K562 (cell line): Measurements from ENCODE around the gene OR52W1. TPM values are rescaled to one million over a fixed set of nuclear protein-coding genes. Genes with fewer than 3 reads are reported as not detected.

Experiments
- C11orf30 ChIP-seq: fragments of 450-650 bp; IDR thresholded peaks from 2 replicates; pipeline ENCODE4 v1.6.1; 2016; ENCODE audit warnings: low read depth, mild to moderate bottlenecking
- CCAR2 ChIP-seq: fragments of 200-400 bp; formaldehyde crosslinking; IDR thresholded peaks from 2 replicates; pipeline ENCODE4 v1.6.1; 2017; ENCODE audit warnings: mild to moderate bottlenecking, low read depth, low read length
- DACH1 ChIP-seq: fragments of 450-650 bp; IDR thresholded peaks from 2 replicates; pipeline ENCODE4 v1.6.1; 2018; ENCODE audit not compliant: partially characterized antibody
- EP400 ChIP-seq: fragments of 450-650 bp; IDR thresholded peaks from 2 replicates; pipeline ENCODE4 v1.6.1; 2017; ENCODE audit warnings: antibody characterized with exemption, mild to moderate bottlenecking, moderate library complexity
- FOS ChIP-seq: IDR thresholded peaks from 3 replicates; pipeline ENCODE4 v1.6.1; 2011; ENCODE audit not compliant: insufficient read length; ENCODE audit errors: extremely low read depth
- FOXM1 ChIP-seq, 2 experiments: fragments of 450-650 bp in 1 of 2; sonication (generic) in 1 of 2; formaldehyde crosslinking in 1 of 2; IDR thresholded peaks; 2 replicates each; pipeline versions ENCODE4 v1.6.1 to v1.9.0; 2017 to 2022; ENCODE audit warnings: low read depth in 2 of 2, mild to moderate bottlenecking in 2 of 2, missing genetic modification reagents in 1 of 2, moderate library complexity in 1 of 2
- GTF2F1 ChIP-seq: IDR thresholded peaks from 2 replicates; pipeline ENCODE4 v1.6.1; 2011; ENCODE audit warnings: low read depth, low read length, improper control_type of control experiment
- HMG20B ChIP-seq: fragments of 250-450 bp; sonication (Bioruptor Pico); IDR thresholded peaks from 2 replicates; pipeline ENCODE4 v1.5.0; 2021; ENCODE audit warnings: mild to moderate bottlenecking
- KDM2B ChIP-seq: fragments of 250-450 bp; sonication (Bioruptor Pico); IDR thresholded peaks from 2 replicates; pipeline ENCODE4 v1.8.0; 2021; ENCODE audit warnings: mild to moderate bottlenecking, moderate library complexity
- MTA3 ChIP-seq: fragments of 450-650 bp; formaldehyde crosslinking; IDR thresholded peaks from 2 replicates; pipeline ENCODE4 v1.6.1; 2017; ENCODE audit warnings: mild to moderate bottlenecking, borderline replicate concordance
- MXD1 ChIP-seq: fragments of 250-450 bp; sonication (Bioruptor Pico); IDR thresholded peaks from 2 replicates; pipeline ENCODE4 v1.8.0; 2021; ENCODE audit warnings: borderline replicate concordance, mild to moderate bottlenecking, moderate library complexity; ENCODE audit not compliant: poor library complexity, severe bottlenecking
- MYNN ChIP-seq, 2 experiments: sonication (generic); formaldehyde crosslinking in 1 of 2; IDR thresholded peaks; 2 replicates each; pipeline versions ENCODE4 v1.5.0 to v1.6.1; 2016 to 2020; ENCODE audit warnings: antibody characterized with exemption in 1 of 2, missing genetic modification reagents in 1 of 2
- NFIC ChIP-seq: fragments of 450-650 bp; IDR thresholded peaks from 2 replicates; pipeline ENCODE4 v1.6.1; 2017; ENCODE audit warnings: mild to moderate bottlenecking, inconsistent platforms
- NFXL1 ChIP-seq: fragments of 450-650 bp; formaldehyde crosslinking; IDR thresholded peaks from 2 replicates; pipeline ENCODE4 v1.4.0; 2021; ENCODE audit warnings: mild to moderate bottlenecking
- NR1H2 ChIP-seq: sonication (generic); formaldehyde crosslinking; IDR thresholded peaks from 2 replicates; pipeline ENCODE4 v1.4.0; 2020; ENCODE audit warnings: mild to moderate bottlenecking, missing genetic modification reagents
- ZBTB2 ChIP-seq: fragments of 450-650 bp; IDR thresholded peaks from 2 replicates; pipeline ENCODE4 v1.6.1; 2016; ENCODE audit warnings: antibody characterized with exemption
- ZBTB5 ChIP-seq: fragments of 450-650 bp; IDR thresholded peaks from 2 replicates; pipeline ENCODE4 v1.6.1; 2017; ENCODE audit warnings: antibody characterized with exemption
- ZNF184 ChIP-seq: sonication (generic); formaldehyde crosslinking; IDR thresholded peaks from 2 replicates; pipeline ENCODE4 v1.5.0; 2020; ENCODE audit warnings: missing genetic modification reagents
- ZNF274 ChIP-seq: IDR thresholded peaks from 2 replicates; pipeline ENCODE4 v1.6.1; 2011; ENCODE audit warnings: low read depth, mild to moderate bottlenecking, low read length, moderate library complexity, borderline replicate concordance
- ZNF507 ChIP-seq: conservative IDR thresholded peaks from 2 replicates; pipeline ENCODE4 v1.6.1; 2017; ENCODE audit warnings: missing genetic modification characterization, missing compliant biosample characterization
- ZNF766 ChIP-seq: fragments of 200-800 bp; sonication (Bioruptor generic); conservative IDR thresholded peaks from 2 replicates; pipeline ENCODE4 v1.6.1; 2016; ENCODE audit warnings: missing genetic modification characterization, missing compliant biosample characterization
- polyA plus RNA-seq, 8 experiments: library from polyadenylated mRNA; depleted of rRNA in 4 of 8; stranded (reverse) in 5 of 8; unstranded in 3 of 8; fragments of >200 nt; fragmentation: Nextera tagmentation in 2 of 8; fragmentation: Illumina TruSeq in 1 of 8; extraction: Ambion mirVana in 2 of 8; extraction: Trizol in 1 of 8; gene quantifications; 2 replicates each; pipeline versions ENCODE4 v1.2.1 to v1.2.3, GENCODE V29; 2011 to 2014; ENCODE audit warnings: inconsistent platforms in 1 of 8, missing spikeins in 1 of 8
- total RNA-seq, 7 experiments: library from RNA; depleted of rRNA in 6 of 7; stranded (reverse); fragments of >200 nt in 6 of 7; fragmentation: Illumina TruSeq in 2 of 7; extraction: Trizol in 2 of 7; gene quantifications; 2 replicates each; pipeline versions ENCODE4 v1.2.1 to v1.2.3, GENCODE V29; 2011 to 2021; ENCODE audit warnings: low replicate concordance in 1 of 7
- TF ChIP-seq, protein P1 (sequence below): fragments of 450-650 bp; IDR thresholded peaks from 2 replicates; pipeline ENCODE4 v1.6.1; 2018; ENCODE audit warnings: mild to moderate bottlenecking, low read depth; ENCODE audit not compliant: partially characterized antibody
- TF ChIP-seq, protein P2 (sequence below): fragments of 250-450 bp; sonication (Bioruptor Pico); IDR thresholded peaks from 2 replicates; pipeline ENCODE4 v1.6.1; 2021; ENCODE audit warnings: mild to moderate bottlenecking

The OR52W1 gene
- total and polyA plus RNA-seq, 9 of the 15 experiments (the other 6 are each of a cell fraction or from before 2014, with no cell fraction given): not detected

DNA sequence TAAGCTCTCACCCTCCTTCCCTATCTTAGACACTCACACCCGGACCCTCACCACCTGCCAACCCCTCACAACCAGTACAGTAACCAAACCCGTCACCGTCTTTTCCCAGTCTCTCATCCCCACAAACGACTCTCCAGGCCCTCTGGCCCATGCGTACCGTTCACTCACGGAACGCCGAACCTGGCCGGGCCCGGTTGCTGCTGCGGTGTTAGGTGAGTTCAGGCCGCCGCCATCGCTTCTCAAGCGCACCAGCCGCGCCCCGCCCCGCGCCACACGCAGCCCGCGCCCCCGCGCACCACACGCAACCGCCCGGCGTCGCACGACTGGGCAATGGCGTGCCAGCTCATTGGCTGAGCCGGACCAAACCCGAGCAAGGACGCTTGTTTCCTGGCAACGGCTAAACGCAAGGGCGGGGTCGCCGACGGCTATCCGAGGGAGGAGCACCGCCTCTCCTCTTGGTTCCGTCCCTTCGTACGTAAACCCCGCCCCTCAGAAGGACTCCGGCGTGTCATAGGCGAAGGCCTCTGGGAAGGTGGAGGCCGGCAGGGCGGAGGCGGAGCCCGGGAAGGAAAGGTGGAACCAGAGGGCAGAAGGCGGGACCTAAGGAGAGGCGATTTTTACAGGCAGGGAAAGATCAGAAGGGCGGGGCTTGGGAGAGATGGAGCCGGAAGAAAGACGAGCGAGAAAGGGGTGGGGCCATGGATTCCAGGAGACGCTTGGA, 35.5 kb downstream of the OR52W1 start, which contains the start of gene FHIP1B (continued):
- TF ChIP-seq ZBTB2 (peak; percentile 92), ZNF274 (no peak), NFXL1 (CRISPR knock-in tag) (no peak), HMG20B (CRISPR knock-in tag) (no peak), FOS (peak; percentile 46), FOXM1 (IDR thresholded peaks at IDR 0.05; ENCODE audit: low read depth) (no peak), FOXM1 (CRISPR knock-in tag; IDR thresholded peaks at IDR 0.05; ENCODE audit: low read depth) (no peak), MYNN (IDR thresholded peaks at IDR 0.05) (no peak), MYNN (CRISPR knock-in tag; IDR thresholded peaks at IDR 0.05) (no peak), C11orf30 (peak; percentile 60), CCAR2 (no peak), KDM2B (CRISPR knock-in tag) (no peak), ZNF766 (CRISPR knock-in tag) (no peak), NFIC (peak; percentile 28; the same call in 1 of the 2 replicates), ZBTB5 (no peak), ZNF507 (no peak), NR1H2 (CRISPR knock-in tag) (no peak), MXD1 (CRISPR knock-in tag) (no peak), MTA3 (0 out of 2 replicates have a peak, but pooled peaks have one; percentile 55), EP400 (no peak; the same call in 1 of the 2 replicates), GTF2F1 (no peak), DACH1 (no peak), ZNF184 (CRISPR knock-in tag) (no peak)
- TF ChIP-seq, protein P1, sequence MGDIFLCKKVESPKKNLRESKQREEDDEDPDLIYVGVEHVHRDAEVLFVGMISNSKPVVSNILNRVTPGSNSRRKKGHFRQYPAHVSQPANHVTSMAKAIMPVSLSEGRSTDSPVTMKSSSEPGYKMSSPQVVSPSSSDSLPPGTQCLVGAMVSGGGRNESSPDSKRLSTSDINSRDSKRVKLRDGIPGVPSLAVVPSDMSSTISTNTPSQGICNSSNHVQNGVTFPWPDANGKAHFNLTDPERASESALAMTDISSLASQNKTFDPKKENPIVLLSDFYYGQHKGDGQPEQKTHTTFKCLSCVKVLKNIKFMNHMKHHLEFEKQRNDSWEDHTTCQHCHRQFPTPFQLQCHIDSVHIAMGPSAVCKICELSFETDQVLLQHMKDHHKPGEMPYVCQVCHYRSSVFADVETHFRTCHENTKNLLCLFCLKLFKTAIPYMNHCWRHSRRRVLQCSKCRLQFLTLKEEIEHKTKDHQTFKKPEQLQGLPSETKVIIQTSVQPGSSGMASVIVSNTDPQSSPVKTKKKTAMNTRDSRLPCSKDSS: no peak
- TF ChIP-seq, protein P2, sequence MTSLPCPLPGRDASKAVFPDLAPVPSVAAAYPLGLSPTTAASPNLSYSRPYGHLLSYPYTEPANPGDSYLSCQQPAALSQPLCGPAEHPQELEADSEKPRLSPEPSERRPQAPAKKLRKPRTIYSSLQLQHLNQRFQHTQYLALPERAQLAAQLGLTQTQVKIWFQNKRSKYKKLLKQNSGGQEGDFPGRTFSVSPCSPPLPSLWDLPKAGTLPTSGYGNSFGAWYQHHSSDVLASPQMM (CRISPR knock-in tag): no peak
